Nephron (organoid): Measurements from ENCODE around the gene PTPRN2.

Experiments used
- H3K27ac Mint-ChIP-seq, 3 experiments: 2 replicates each; pipeline ENCODE4 v1.8.0; 2020; ENCODE audit warnings: mixed read lengths in 3 of 3, mild to moderate bottlenecking in 2 of 3, moderate library complexity in 1 of 3
- H3K27me3 Mint-ChIP-seq: 2 replicates; pipeline ENCODE4 v1.8.0; 2021; ENCODE audit warnings: low read depth, mild to moderate bottlenecking, moderate library complexity, mixed read lengths
- H3K36me3 Mint-ChIP-seq: 2 replicates; pipeline ENCODE4 v1.8.0; 2020; ENCODE audit warnings: low read depth, mixed read lengths
- H3K4me1 Mint-ChIP-seq: 2 replicates; pipeline ENCODE4 v1.8.0; 2020; ENCODE audit warnings: mixed read lengths
- H3K4me3 Mint-ChIP-seq, 3 experiments: 2 replicates each; pipeline ENCODE4 v1.8.0; 2020; ENCODE audit warnings: mild to moderate bottlenecking in 3 of 3, mixed read lengths in 3 of 3, moderate library complexity in 2 of 3
- H3K9me3 Mint-ChIP-seq: 2 replicates; pipeline ENCODE4 v1.8.0; 2020; ENCODE audit warnings: mixed read lengths
- CTCF ChIP-seq, 3 experiments: fragments of 200-600 bp; sonication (generic); IDR thresholded peaks; one replicate each; pipeline ENCODE4 v1.5.0; 2021; ENCODE audit warnings: antibody characterized with exemption in 3 of 3; ENCODE audit not compliant: unreplicated experiment in 3 of 3

Gene PTPRN2

DNA sequence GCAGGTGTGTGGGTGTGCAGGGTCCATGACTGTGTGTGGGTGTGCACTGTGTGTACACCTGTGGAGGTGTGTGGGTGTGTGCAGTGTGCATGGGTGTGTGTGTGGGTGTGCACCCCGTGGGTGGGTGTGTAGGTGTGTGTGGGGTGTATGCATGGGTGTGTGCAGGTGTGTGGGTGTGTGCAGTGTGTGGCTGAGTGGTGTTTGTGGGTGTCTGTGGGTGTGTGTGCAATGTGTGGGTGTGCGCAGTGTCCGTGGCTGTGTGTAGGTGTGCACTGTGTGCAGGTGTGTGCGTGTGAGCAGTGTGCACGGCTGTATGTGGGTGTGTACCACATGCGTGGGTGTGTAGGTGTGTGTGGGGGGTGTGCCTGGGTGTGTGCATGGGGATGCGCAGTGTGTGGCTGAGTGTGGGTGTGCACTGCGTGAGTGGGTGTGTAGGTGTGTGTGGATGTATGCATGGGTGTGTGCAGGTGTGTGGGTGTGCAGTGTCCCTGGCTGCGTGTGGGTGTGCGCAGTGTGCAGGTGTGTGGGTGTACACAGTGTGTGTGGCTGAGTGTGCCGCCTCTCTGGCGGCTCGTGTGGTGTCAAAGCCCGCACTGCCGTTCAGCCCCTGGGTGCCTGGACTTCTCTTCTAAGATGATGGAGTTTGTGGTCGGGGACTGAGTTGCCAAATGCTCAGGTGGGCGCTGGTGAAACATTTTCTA is 1042.5 kb downstream of the PTPRN2 start:
- Mint-ChIP-seq H3K4me1 (no peaks in the 10 kb centered on the region), H3K27ac (no peak overlapping the region), H3K27me3 (peaks cover 18% of the 10 kb centered on the region), H3K4me3 (no peak overlapping the region), H3K9me3 (no peaks in the 10 kb centered on the region), H3K36me3 (peaks cover 19% of the 10 kb centered on the region)
- no peak for TF ChIP-seq CTCF (IDR thresholded peaks at IDR 0.05; ENCODE audit: unreplicated experiment in 3 of 3)

DNA sequence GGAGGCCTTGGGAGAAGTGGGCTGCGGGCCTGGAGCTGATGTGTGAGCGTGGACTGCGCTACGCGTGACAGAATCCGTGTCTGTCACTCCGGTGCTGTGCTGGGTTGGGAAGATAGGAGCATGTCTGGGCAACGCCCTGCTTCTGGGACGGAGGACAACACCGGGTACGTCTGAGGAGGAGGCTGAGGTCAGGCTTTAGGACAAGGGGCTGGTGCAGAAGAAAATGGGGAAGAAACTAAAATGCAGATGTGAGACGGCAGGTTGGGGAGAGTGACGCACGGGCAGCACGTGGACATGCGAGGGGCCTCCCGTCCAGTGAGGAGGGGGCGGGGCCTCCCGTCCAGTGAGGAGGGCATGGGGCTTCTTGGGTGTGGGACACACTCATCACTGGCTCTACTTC is 1043.4 kb downstream of the PTPRN2 start:
- H3K36me3 Mint-ChIP-seq: peaks cover 19% of the 10 kb centered on the region
- peaks cover 18% of the 10 kb centered on the region for H3K27me3 Mint-ChIP-seq
- H3K27ac Mint-ChIP-seq: no peak overlapping the region
- TF ChIP-seq CTCF (IDR thresholded peaks at IDR 0.05; ENCODE audit: unreplicated experiment in 3 of 3): no peak
- H3K9me3 Mint-ChIP-seq: no peaks in the 10 kb centered on the region
- no peaks in the 10 kb centered on the region for H3K4me1 Mint-ChIP-seq
- H3K4me3 Mint-ChIP-seq: no peak overlapping the region

DNA sequence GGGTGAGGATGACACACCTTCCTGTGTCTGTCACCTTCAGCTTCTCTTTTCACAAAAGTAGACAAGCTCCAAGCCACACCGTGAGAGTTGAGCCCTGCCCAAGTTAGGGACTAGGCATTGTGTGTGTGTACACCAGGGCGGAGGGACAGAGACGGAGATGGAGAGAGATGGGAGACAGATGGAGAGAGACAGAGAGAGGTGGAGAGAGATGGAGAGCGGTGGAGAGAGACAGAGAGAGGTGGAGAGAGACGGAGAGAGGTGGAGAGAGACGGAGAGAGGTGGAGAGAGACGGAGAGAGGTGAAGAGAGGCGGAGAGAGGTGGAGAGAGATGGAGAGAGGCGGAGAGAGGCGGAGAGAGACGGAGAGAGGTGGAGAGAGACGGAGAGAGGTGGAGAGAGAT is 1043.8 kb downstream of the PTPRN2 start:
- Mint-ChIP-seq H3K27ac (no peak overlapping the region), H3K4me3 (no peak overlapping the region), H3K9me3 (no peaks in the 10 kb centered on the region), H3K27me3 (peaks cover 18% of the 10 kb centered on the region), H3K36me3 (peaks cover 19% of the 10 kb centered on the region), H3K4me1 (no peaks in the 10 kb centered on the region)
- no peak for TF ChIP-seq CTCF (IDR thresholded peaks at IDR 0.05; ENCODE audit: unreplicated experiment in 3 of 3)

DNA sequence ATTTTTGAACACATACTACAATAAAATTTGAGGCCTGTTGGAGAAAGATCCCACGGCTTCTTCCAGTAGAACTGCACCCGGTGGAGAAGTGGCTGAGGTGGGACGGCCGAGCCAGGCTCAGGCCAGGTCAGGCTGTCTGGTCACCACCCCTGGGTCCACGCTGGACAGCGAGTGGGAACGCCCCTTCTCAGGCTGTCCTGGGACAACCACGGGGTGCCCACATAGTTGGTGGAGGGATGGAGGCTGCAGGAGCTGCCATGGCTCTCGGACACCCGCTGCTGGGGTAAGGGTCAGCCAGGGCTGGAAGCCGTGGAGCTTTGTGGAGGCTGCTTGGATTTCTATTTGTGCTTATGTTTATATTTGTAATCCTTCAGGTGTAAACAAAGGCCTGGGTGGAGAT is 1044.3 kb downstream of the PTPRN2 start:
- no peak overlapping the region for H3K27ac Mint-ChIP-seq
- H3K4me3 Mint-ChIP-seq: no peak overlapping the region
- H3K36me3 Mint-ChIP-seq: peaks cover 19% of the 10 kb centered on the region
- H3K9me3 Mint-ChIP-seq: no peaks in the 10 kb centered on the region
- no peak for TF ChIP-seq CTCF (IDR thresholded peaks at IDR 0.05; ENCODE audit: unreplicated experiment in 3 of 3)
- H3K4me1 Mint-ChIP-seq: no peaks in the 10 kb centered on the region
- H3K27me3 Mint-ChIP-seq: peaks cover 18% of the 10 kb centered on the region

- Mint-ChIP-seq H3K9me3 (no peaks in the 10 kb centered on the region), H3K27ac (no peak overlapping the region), H3K27me3 (peaks cover 21% of the 10 kb centered on the region), H3K4me3 (no peak overlapping the region), H3K36me3 (peaks cover 19% of the 10 kb centered on the region), H3K4me1 (no peaks in the 10 kb centered on the region)
- no peak for TF ChIP-seq CTCF (IDR thresholded peaks at IDR 0.05; ENCODE audit: unreplicated experiment in 3 of 3)
These were observed 1045.3 kb downstream of the PTPRN2 start for GRCh38 chr7:157542068-157543021.
